Uterus (tissue), 2 donors: ENCODE results near the gene SGPP2.

Experiments used
- CTCF ChIP-seq, 4 experiments: fragments of 200-600 bp in 2 of 4; fragments of 450-650 bp in 2 of 4; sonication (generic) in 2 of 4; IDR thresholded peaks; one replicate each; pipeline ENCODE4 v1.5.1; 2016 to 2019; ENCODE audit warnings: antibody characterized with exemption in 4 of 4, mild to moderate bottlenecking in 2 of 4, moderate library complexity in 1 of 4
- POLR2A ChIP-seq, 2 donors: fragments of 450-650 bp; IDR thresholded peaks; one replicate each; pipeline ENCODE4 v1.6.1; 2016; ENCODE audit warnings: antibody characterized with exemption in 2 of 2, mild to moderate bottlenecking in 1 of 2, moderate library complexity in 1 of 2

DNA sequence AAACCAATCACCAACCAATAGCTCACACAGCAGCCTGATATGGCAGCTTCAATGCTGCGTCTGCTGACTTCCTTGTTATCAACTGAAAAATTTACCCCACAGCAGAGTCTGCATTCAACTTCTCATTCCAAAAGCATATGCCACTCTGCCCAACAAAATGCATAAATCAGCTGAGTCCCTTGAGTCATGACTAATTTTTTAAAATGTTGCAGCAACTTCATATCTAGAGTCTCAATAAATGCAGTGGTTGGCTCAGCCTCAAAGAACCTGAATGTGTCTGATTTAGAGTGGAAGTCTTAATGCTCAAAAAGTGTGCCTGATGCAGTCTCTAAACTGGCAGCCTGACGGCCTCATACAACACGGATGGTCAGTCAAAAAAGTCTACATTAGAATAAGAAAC lies 185.0 kb downstream of the SGPP2 start:
- TF ChIP-seq CTCF (IDR thresholded peaks at IDR 0.05) = no peak
- TF ChIP-seq POLR2A (IDR thresholded peaks at IDR 0.05) = no peak
